A673 (cell line): ENCODE measurements around the gene REC114.

ENCODE experiments used
- EZH2 ChIP-seq: fragments of 200-600 bp; sonication (generic); IDR thresholded peaks from 2 replicates; pipeline ENCODE4 v1.6.1; 2017; ENCODE audit warnings: borderline replicate concordance, low read depth, mild to moderate bottlenecking, mixed read lengths, antibody characterized with exemption, low read length; ENCODE audit not compliant: poor library complexity, severe bottlenecking
- TF ChIP-seq, protein P1 (sequence below): fragments of 300-800, 200-600 bp; sonication (generic); conservative IDR thresholded peaks from 2 replicates; pipeline ENCODE4 v1.5.1; 2017; ENCODE audit warnings: low read depth, mild to moderate bottlenecking, antibody characterized with exemption, low read length, moderate library complexity, mixed read lengths

DNA sequence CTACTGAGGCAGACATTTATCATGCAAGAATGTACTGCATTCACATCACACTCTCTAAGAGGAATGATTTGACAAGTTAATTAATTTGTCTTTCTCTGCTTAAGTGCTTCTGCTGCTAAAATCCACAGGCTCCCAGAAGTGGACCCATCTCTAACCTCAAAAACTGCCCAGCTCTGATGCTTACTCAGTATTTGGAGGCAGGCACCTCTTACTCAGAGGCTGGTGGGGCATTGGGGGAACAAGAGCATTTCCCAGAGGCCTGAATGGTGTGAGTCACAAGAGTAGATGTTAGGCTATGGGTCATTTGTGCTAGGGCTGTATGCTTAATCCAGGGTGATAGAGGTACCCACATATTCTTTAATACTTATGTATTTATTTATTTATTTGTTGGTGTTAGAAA is 39.8 kb upstream of the REC114 start:
- TF ChIP-seq, protein P1, sequence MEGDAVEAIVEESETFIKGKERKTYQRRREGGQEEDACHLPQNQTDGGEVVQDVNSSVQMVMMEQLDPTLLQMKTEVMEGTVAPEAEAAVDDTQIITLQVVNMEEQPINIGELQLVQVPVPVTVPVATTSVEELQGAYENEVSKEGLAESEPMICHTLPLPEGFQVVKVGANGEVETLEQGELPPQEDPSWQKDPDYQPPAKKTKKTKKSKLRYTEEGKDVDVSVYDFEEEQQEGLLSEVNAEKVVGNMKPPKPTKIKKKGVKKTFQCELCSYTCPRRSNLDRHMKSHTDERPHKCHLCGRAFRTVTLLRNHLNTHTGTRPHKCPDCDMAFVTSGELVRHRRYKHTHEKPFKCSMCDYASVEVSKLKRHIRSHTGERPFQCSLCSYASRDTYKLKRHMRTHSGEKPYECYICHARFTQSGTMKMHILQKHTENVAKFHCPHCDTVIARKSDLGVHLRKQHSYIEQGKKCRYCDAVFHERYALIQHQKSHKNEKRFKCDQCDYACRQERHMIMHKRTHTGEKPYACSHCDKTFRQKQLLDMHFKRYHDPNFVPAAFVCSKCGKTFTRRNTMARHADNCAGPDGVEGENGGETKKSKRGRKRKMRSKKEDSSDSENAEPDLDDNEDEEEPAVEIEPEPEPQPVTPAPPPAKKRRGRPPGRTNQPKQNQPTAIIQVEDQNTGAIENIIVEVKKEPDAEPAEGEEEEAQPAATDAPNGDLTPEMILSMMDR, result no peak
- TF ChIP-seq EZH2, result no peak
